ENCODE data around the gene MLX. TPM values are rescaled to one million over a fixed set of nuclear protein-coding genes. Genes with fewer than 3 reads are reported as not detected.

MLX gene
- total RNA-seq, 4 donors from 2014 or later, result 81.3 to 191 (median 143) TPM

- no peak for TF ChIP-seq POLR2AphosphoS5 (IDR thresholded peaks at IDR 0.05)
- Histone ChIP-seq H3K9me3 (no peaks in the 10 kb centered on the region), H3K27ac (no peak overlapping the region), H3K27me3 (no peaks in the 10 kb centered on the region), H3K4me3 (no peak overlapping the region), H3K4me1 (peaks cover under 1 to 21% (median 14%) of the 10 kb centered on the region in 4 donors), H3K36me3 (peaks cover 0 to 56% (median 30%) of the 10 kb centered on the region in 4 donors)
- in situ Hi-C loops (cut with MboI; ENCODE audit: low pct_ligation_motif_present in 1 of 4, low pct_unique_long_range_greater_than_20kb in 1 of 4, low sequenced_read_pairs in 3 of 4), result no loop called here
- intact Hi-C loops (cut with DNase I; ENCODE audit: low total_unique reads), result no loop called here
- 71 to 79% methylated on average over 8 to 12 of the region's 12 CpGs for WGBS, 2 donors (ENCODE audit: low coverage in 1 of 2)
- peak; percentile 6 for DNase-seq
These were observed 4.7 kb downstream of the MLX start for GRCh38 chr17:42571435-42572225.

GRCh38 chr17:42573095-42573494 lies 6.2 kb downstream of the MLX start:
- TF ChIP-seq POLR2A (IDR thresholded peaks at IDR 0.05), result no peak
- TF ChIP-seq POLR2AphosphoS5 (IDR thresholded peaks at IDR 0.05), result no peak
- no peak for TF ChIP-seq CTCF (IDR thresholded peaks at IDR 0.05)
- TF ChIP-seq EP300 (IDR thresholded peaks at IDR 0.05; ENCODE audit: low read depth), result no peak
- WGBS, 2 donors (ENCODE audit: low coverage in 1 of 2), result 71 to 77% methylated on average over 4 of the region's 4 CpGs
- Histone ChIP-seq H3K27me3 (no peaks in the 10 kb centered on the region), H3K36me3 (peaks cover 0 to 56% (median 30%) of the 10 kb centered on the region in 4 donors), H3K27ac (no peak overlapping the region), H3K9me3 (no peaks in the 10 kb centered on the region), H3K4me3 (no peak overlapping the region), H3K4me1 (peaks cover 5 to 21% (median 14%) of the 10 kb centered on the region in 4 donors)
- intact Hi-C loops (cut with DNase I; ENCODE audit: low total_unique reads) (no loop called here), in situ Hi-C loops (cut with MboI; ENCODE audit: low pct_ligation_motif_present in 1 of 4, low pct_unique_long_range_greater_than_20kb in 1 of 4, low sequenced_read_pairs in 3 of 4) (no loop called here)
- DNase-seq, result peak; percentile 1

GRCh38 chr17:42574463-42574862 lies 7.6 kb downstream of the MLX start:
- WGBS, 2 donors (ENCODE audit: low coverage in 1 of 2), result 60 to 77% methylated on average over 1 to 3 of the region's 3 CpGs
- H3K4me3 ChIP-seq, result no peak overlapping the region
- TF ChIP-seq CTCF (IDR thresholded peaks at IDR 0.05) (no peak), POLR2A (IDR thresholded peaks at IDR 0.05) (no peak), EP300 (IDR thresholded peaks at IDR 0.05; ENCODE audit: low read depth) (no peak), POLR2AphosphoS5 (IDR thresholded peaks at IDR 0.05) (no peak)
- intact Hi-C loops (cut with DNase I; ENCODE audit: low total_unique reads) (no loop called here), in situ Hi-C loops (cut with MboI; ENCODE audit: low pct_ligation_motif_present in 1 of 4, low pct_unique_long_range_greater_than_20kb in 1 of 4, low sequenced_read_pairs in 3 of 4) (no loop called here)
- H3K27me3 ChIP-seq, result no peaks in the 10 kb centered on the region
- no peaks in the 10 kb centered on the region for H3K9me3 ChIP-seq
- H3K36me3 ChIP-seq, result peaks cover 0 to 47% (median 21%) of the 10 kb centered on the region in 4 donors
- DNase-seq, result no peak
- peaks cover 11 to 23% (median 14%) of the 10 kb centered on the region in 4 donors for H3K4me1 ChIP-seq
- no peak overlapping the region for H3K27ac ChIP-seq

- WGBS, 2 donors (ENCODE audit: low coverage in 1 of 2), result 5% methylated on average over 18 of the region's 18 CpGs; no CpG with 5 or more reads in 1 of the 2 donors
- peak overlapping the region; percentile 87 to 96 (median 91) for H3K27ac ChIP-seq
- in situ Hi-C loops (cut with MboI; ENCODE audit: low pct_ligation_motif_present in 1 of 4, low pct_unique_long_range_greater_than_20kb in 1 of 4, low sequenced_read_pairs in 3 of 4), result loop anchor here in 3 of 4 donors (25.0 kb wide), 1 partner anchor 110 kb away; the partner anchor contains the start of genes CCR10 (in 3 of the 3), CNTNAP1 (in 3 of the 3) and PLEKHH3 (in 3 of the 3)
These were observed 10.2 kb downstream of the MLX start for GRCh38 chr17:42577140-42577531.

More at GRCh38 chr17:42577140-42577531, 10.2 kb downstream of the MLX start:
- TF ChIP-seq EP300 (IDR thresholded peaks at IDR 0.05; ENCODE audit: low read depth) (no peak), POLR2AphosphoS5 (IDR thresholded peaks at IDR 0.05) (no peak), CTCF (IDR thresholded peaks at IDR 0.05) (no peak), POLR2A (IDR thresholded peaks at IDR 0.05) (no peak)
- intact Hi-C loops (cut with DNase I; ENCODE audit: low total_unique reads), result no loop called here
- Histone ChIP-seq H3K4me3 (peak overlapping the region; percentile 27 to 71 (median 60)), H3K4me1 (peaks cover 11 to 23% (median 14%) of the 10 kb centered on the region in 4 donors), H3K36me3 (peaks cover 0 to 32% (median 15%) of the 10 kb centered on the region in 4 donors), H3K27me3 (no peaks in the 10 kb centered on the region), H3K9me3 (no peaks in the 10 kb centered on the region)
- DNase-seq, result no peak

Data from transverse colon (tissue), 4 donors.